Epithelial cell of proximal tubule (primary cell): ENCODE measurements around the gene B4GALNT4. TPM values are rescaled to one million over a fixed set of nuclear protein-coding genes. Genes with fewer than 3 reads are reported as not detected.

Experiments used
- DNase-seq: peaks from one replicate; pipeline ENCODE4 v3.0.0-alpha.2; 2011; ENCODE audit warnings: low read depth
- H3K4me3 ChIP-seq: 2 replicates; pipeline ENCODE4 v1.5.1; 2011; ENCODE audit warnings: low read depth, mild to moderate bottlenecking, low read length
- CTCF ChIP-seq: conservative IDR thresholded peaks from 2 replicates; pipeline ENCODE4 v1.5.1; 2012; ENCODE audit warnings: low read depth, mild to moderate bottlenecking, low read length
- total RNA-seq: library from RNA; depleted of rRNA; stranded (reverse); fragments of >200 nt; gene quantifications from 2 replicates; pipeline ENCODE4 v1.2.3, GENCODE V29; 2015

The B4GALNT4 gene
- total RNA-seq, 1 donor from 2014 or later = 24.4 TPM

- peak; percentile 4 for TF ChIP-seq CTCF
- H3K4me3 ChIP-seq = peak overlapping the region; percentile 71
- no peak for DNase-seq
These were observed 36.1 kb downstream of the B4GALNT4 start for GRCh38 chr11:405323-405953.

GRCh38 chr11:405954-406795 lies 36.9 kb downstream of the B4GALNT4 start:
- peak overlapping the region; percentile 71 for H3K4me3 ChIP-seq
- TF ChIP-seq CTCF = peak; percentile 1

GRCh38 chr11:406796-407650 lies 37.7 kb downstream of the B4GALNT4 start:
- peak overlapping the region; percentile 71 for H3K4me3 ChIP-seq
- no peak for DNase-seq
- peak; percentile 27 for TF ChIP-seq CTCF

More at GRCh38 chr11:405954-406795, 36.9 kb downstream of the B4GALNT4 start:
- DNase-seq = no peak

- no peak overlapping the region for H3K4me3 ChIP-seq
- no peak for DNase-seq
- TF ChIP-seq CTCF = no peak
These were observed 38.4 kb downstream of the B4GALNT4 start for GRCh38 chr11:407651-408123.

- no peak for TF ChIP-seq CTCF
- DNase-seq = no peak
- H3K4me3 ChIP-seq = no peak overlapping the region
These were observed 39.1 kb downstream of the B4GALNT4 start for GRCh38 chr11:408154-409007.

- H3K4me3 ChIP-seq = no peak overlapping the region
- DNase-seq = no peak
- no peak for TF ChIP-seq CTCF
These were observed 39.8 kb downstream of the B4GALNT4 start for GRCh38 chr11:409008-409599.
